ENCODE results near the gene ATP5MC2. TPM values are rescaled to one million over a fixed set of nuclear protein-coding genes. Genes with fewer than 3 reads are reported as not detected.
A peak's percentile ranks its signal among the peaks of the same experiment; 100 is the strongest.

ATP5MC2 gene
- polyA plus RNA-seq, 1 of the 3 experiments (the other 2 are of a cell fraction) = 319 TPM

- peak; percentile 19; the same call in 1 of the 2 replicates for TF ChIP-seq REST (IDR thresholded peaks at IDR 0.05; ENCODE audit: low read depth, low read length)
- peak; percentile 34; the same call in 1 of the 2 replicates for TF ChIP-seq JUND (IDR thresholded peaks at IDR 0.05)
- TF ChIP-seq POLR2AphosphoS5 (IDR thresholded peaks at IDR 0.05; ENCODE audit: low read depth, low read length) = peak; percentile 54; the same call in 1 of the 2 replicates
- TF ChIP-seq TEAD4 (IDR thresholded peaks at IDR 0.05; ENCODE audit: borderline replicate concordance, insufficient read depth) = no peak
Observed at GRCh38 chr12:53625946-53626701, 49.8 kb downstream of the ATP5MC2 start, which contains the start of gene ATF7 (continued).

- peak overlapping the region; percentile 73 for H2AFZ ChIP-seq (ENCODE audit: low read depth)
- peaks cover 5% of the 10 kb centered on the region in 2 experiments; a peak in 3 of 4 replicates for H3K4me1 ChIP-seq (ENCODE audit: control insufficient read depth in 1 of 2, insufficient read depth in 2 of 2, low read depth in 1 of 2, low read length in 1 of 2)
- ChIA-PET POLR2A (interaction anchor here (1.2 kb wide), 1 partner anchor 50 kb away, joined by 4 read pairs; no protein-coding TSS in a partner anchor), CTCF (interaction anchor here (1.2 to 2.6 kb wide), 3 partner anchors 9 to 119 kb away, joined by 3 to 10 read pairs (median 8); no protein-coding TSS in a partner anchor)
- 18% methylated on average over 5 of the region's 5 CpGs for WGBS (ENCODE audit: low lambda C conversion rate)
- H4K20me1 ChIP-seq (ENCODE audit: insufficient read depth) = peaks cover 5% of the 10 kb centered on the region; the same call in 1 of the 2 replicates
- peak overlapping the region; percentile 65 to 91; a peak in 2 of 4 replicates for H3K27ac ChIP-seq (ENCODE audit: low read depth in 2 of 2, low read length in 1 of 2)
- peak overlapping the region; percentile 75 to 77 for H3K4me3 ChIP-seq (ENCODE audit: low read depth in 2 of 2, low read length in 1 of 2)
- peak overlapping the region; percentile 90 for H3K9ac ChIP-seq
- no peaks in the 10 kb centered on the region for H3F3A ChIP-seq (replicated peaks; ENCODE audit: insufficient read depth)
- no peaks in the 10 kb centered on the region for H3K9me3 ChIP-seq
- H3K27me3 ChIP-seq (ENCODE audit: insufficient read depth) = no peaks in the 10 kb centered on the region
- H3K9me2 ChIP-seq = no peaks in the 10 kb centered on the region
- peak overlapping the region; percentile 91 for H3K4me2 ChIP-seq
- H3K36me3 ChIP-seq (replicated peaks in 1 of 2; ENCODE audit: control insufficient read depth in 1 of 2, insufficient read depth in 2 of 2, low read length in 1 of 2) = no peaks in the 10 kb centered on the region
- H3K79me2 ChIP-seq (ENCODE audit: insufficient read depth) = peaks cover 54% of the 10 kb centered on the region
- TF ChIP-seq GATA2 (CRISPR knock-in tag; IDR thresholded peaks at IDR 0.05) (no peak), YY1 (IDR thresholded peaks at IDR 0.05; ENCODE audit: low read depth) (no peak), FOXM1 (IDR thresholded peaks at IDR 0.05; ENCODE audit: low read depth) (no peak), FOSL2 (IDR thresholded peaks at IDR 0.05; ENCODE audit: borderline replicate concordance, low read depth) (no peak), TCF12 (IDR thresholded peaks at IDR 0.05) (no peak), RAD21 (IDR thresholded peaks at IDR 0.05; ENCODE audit: low read length) (no peak), CHD2 (IDR thresholded peaks at IDR 0.05; ENCODE audit: low read length, partially characterized antibody) (no peak), ELF1 (IDR thresholded peaks at IDR 0.05) (no peak), GABPA (IDR thresholded peaks at IDR 0.05; ENCODE audit: low read depth) (no peak), SMC3 (IDR thresholded peaks at IDR 0.05; ENCODE audit: low read depth, low read length) (no peak), MEF2A (IDR thresholded peaks at IDR 0.05; ENCODE audit: borderline replicate concordance, low read depth) (no peak), RXRA (IDR thresholded peaks at IDR 0.05; ENCODE audit: borderline replicate concordance, low read depth) (no peak)
- DNase-seq = no peak
Observed at GRCh38 chr12:53625373-53625945, 50.4 kb downstream of the ATP5MC2 start.

All from SK-N-SH (cell line).